Fibroblast of mammary gland (primary cell): ENCODE results near the gene CEP170.

Source experiments
- DNase-seq: peaks from one replicate; pipeline ENCODE4 v3.0.0-alpha.2; 2010; ENCODE audit warnings: low read depth
- H3K4me3 ChIP-seq: 2 replicates; pipeline ENCODE4 v1.5.1; 2011; ENCODE audit warnings: low read depth, mild to moderate bottlenecking, low read length, moderate library complexity; ENCODE audit not compliant: control insufficient read depth
- CTCF ChIP-seq: conservative IDR thresholded peaks from 2 replicates; pipeline ENCODE4 v1.5.1; 2011; ENCODE audit warnings: low read depth, low read length, inconsistent platforms; ENCODE audit not compliant: control insufficient read depth, insufficient read depth

Gene CEP170

GRCh38 chr1:243270097-243270864 is 15.2 kb upstream of the CEP170 start:
- no peak overlapping the region for H3K4me3 ChIP-seq
- no peak for DNase-seq
- no peak for TF ChIP-seq CTCF

DNA sequence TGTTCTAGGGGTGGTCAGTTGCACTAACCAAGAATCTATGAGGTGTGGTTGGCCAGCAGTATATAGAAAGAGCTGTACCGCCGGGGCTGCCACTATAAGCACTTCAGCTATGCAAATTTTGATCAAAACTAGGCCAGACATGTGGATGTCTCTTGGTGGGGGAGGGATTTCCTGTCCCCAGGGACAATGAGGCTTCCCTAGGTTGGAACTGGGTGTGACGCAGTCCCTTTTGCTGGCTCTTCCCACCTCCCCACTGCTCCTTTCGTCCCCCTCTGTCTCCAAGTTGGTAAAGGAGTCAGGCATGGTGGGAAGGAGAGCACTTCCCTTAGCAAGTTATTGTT is 14.3 kb upstream of the CEP170 start:
- H3K4me3 ChIP-seq = no peak overlapping the region
- TF ChIP-seq CTCF = no peak
- no peak for DNase-seq

GRCh38 chr1:243268751-243269460 is 13.8 kb upstream of the CEP170 start:
- no peak overlapping the region for H3K4me3 ChIP-seq
- TF ChIP-seq CTCF = no peak
- no peak for DNase-seq

DNA sequence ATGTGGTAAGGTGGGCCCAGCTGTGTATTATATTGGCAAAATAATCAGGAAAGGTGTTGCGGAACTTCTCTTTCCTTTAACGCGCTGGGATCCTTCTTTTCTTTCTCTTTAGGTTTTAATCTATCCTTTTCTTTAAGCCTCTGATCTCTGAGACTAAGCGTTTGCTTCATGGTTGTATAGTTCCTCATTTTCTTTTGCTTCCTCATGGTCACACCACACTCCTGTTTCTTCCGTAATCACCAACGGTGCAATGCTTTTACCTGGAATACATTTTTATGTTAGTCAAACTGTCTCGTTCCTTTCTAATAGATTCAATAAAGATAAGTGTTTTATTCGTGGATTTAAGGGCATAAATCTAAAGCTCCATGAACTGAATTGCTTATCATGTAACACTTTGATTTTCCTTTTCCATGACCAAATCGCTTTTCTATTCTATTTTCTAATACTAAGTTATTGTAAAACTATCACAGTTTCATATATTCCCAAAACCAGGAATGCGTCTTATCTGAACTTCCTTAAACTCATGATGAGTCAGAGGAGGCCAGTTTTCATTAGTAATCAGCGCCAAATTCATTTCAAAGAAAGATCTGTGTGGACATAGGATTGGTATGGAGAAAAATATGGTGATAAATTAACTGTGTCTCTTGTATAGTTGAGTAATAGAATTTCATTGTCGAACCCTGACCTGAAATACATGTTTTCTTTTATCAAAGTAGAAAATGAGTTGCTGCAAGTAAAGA is 13.0 kb upstream of the CEP170 start:
- no peak overlapping the region for H3K4me3 ChIP-seq
- no peak for TF ChIP-seq CTCF
- peak; percentile 92 for DNase-seq

GRCh38 chr1:243267471-243267880 is 12.4 kb upstream of the CEP170 start:
- no peak overlapping the region for H3K4me3 ChIP-seq
- TF ChIP-seq CTCF = no peak
- DNase-seq = peak; percentile 73

DNA sequence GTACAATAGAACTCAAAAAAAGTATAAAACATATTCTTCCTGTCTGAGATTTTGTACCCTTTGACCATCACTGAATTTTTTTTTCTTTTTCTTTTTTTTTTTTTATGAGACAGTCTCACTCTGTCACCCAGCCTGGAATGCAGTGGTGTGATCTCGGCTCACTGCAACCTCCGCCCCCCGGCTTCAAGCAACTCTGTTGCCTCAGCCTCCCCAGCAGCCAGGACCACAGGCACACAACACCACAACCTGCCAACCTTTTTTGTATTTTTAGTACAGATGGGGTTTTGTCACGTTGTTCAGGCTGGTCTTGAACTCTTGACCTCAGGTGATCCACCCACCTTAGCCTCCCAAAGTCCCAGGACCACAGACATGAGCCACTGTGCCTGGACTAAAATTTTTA is 11.2 kb upstream of the CEP170 start:
- TF ChIP-seq CTCF = no peak
- no peak for DNase-seq
- no peak overlapping the region for H3K4me3 ChIP-seq
